GM19463 (cell line): ENCODE data around the gene SSB.
"Not testable (repeated sequence)": the region's sequence is repeated elsewhere in the genome, so short reads cannot be mapped to it uniquely, and the experiment has no call there.

Source experiments
- ATAC-seq: cut with Tn5 transposase; IDR thresholded peaks from one replicate; pipeline ENCODE4 v1.9.1; 2021; ENCODE audit warnings: mild to moderate bottlenecking, moderate library complexity; ENCODE audit not compliant: unreplicated experiment

SSB gene

GRCh38 chr2:169798718-169799592 is at the start of gene SSB:
SSB (plus strand) TSS chr2:169798871; CDS start chr2:169800961, 2,090 bp downstream.
- ATAC-seq = peak; percentile 99

GRCh38 chr2:169752752-169753151 is 45.9 kb upstream of the SSB start:
- no peak for ATAC-seq

- ATAC-seq = no peak
These were observed 43.4 kb upstream of the SSB start for GRCh38 chr2:169755083-169755870.

- no peak for ATAC-seq
These were observed 42.3 kb upstream of the SSB start for GRCh38 chr2:169756342-169756741.

GRCh38 chr2:169757356-169757755 is 41.3 kb upstream of the SSB start:
- ATAC-seq = no peak

GRCh38 chr2:169757778-169758177 is 40.9 kb upstream of the SSB start:
- no peak for ATAC-seq

- peak; percentile 53 for ATAC-seq
These were observed 38.7 kb upstream of the SSB start for GRCh38 chr2:169759987-169760386.

- not testable (repeated sequence) for ATAC-seq
These were observed 37.9 kb upstream of the SSB start for GRCh38 chr2:169760798-169761197.

- peak; percentile 46 for ATAC-seq
These were observed 37.3 kb upstream of the SSB start for GRCh38 chr2:169761251-169761969.

GRCh38 chr2:169761970-169762292 is 36.7 kb upstream of the SSB start:
- ATAC-seq = no peak

GRCh38 chr2:169765523-169765922 is 33.1 kb upstream of the SSB start:
- no peak for ATAC-seq

GRCh38 chr2:169767243-169767888 is 31.3 kb upstream of the SSB start:
- ATAC-seq = peak; percentile 49

- no peak for ATAC-seq
These were observed 30.2 kb upstream of the SSB start for GRCh38 chr2:169768262-169768995.

GRCh38 chr2:169771021-169771420 is 27.6 kb upstream of the SSB start:
- ATAC-seq = no peak

GRCh38 chr2:169771612-169772011 is 27.1 kb upstream of the SSB start:
- ATAC-seq = no peak

- ATAC-seq = no peak
These were observed 26.0 kb upstream of the SSB start for GRCh38 chr2:169772651-169773050.

GRCh38 chr2:169775354-169775753 is 23.3 kb upstream of the SSB start:
- no peak for ATAC-seq

GRCh38 chr2:169775765-169776164 is 22.9 kb upstream of the SSB start:
- ATAC-seq = no peak

- no peak for ATAC-seq
These were observed 22.4 kb upstream of the SSB start for GRCh38 chr2:169776252-169776761.

- no peak for ATAC-seq
These were observed 20.2 kb upstream of the SSB start for GRCh38 chr2:169778446-169778845.
